ENCODE data around the gene ALKBH3.

Gene ALKBH3

DNA sequence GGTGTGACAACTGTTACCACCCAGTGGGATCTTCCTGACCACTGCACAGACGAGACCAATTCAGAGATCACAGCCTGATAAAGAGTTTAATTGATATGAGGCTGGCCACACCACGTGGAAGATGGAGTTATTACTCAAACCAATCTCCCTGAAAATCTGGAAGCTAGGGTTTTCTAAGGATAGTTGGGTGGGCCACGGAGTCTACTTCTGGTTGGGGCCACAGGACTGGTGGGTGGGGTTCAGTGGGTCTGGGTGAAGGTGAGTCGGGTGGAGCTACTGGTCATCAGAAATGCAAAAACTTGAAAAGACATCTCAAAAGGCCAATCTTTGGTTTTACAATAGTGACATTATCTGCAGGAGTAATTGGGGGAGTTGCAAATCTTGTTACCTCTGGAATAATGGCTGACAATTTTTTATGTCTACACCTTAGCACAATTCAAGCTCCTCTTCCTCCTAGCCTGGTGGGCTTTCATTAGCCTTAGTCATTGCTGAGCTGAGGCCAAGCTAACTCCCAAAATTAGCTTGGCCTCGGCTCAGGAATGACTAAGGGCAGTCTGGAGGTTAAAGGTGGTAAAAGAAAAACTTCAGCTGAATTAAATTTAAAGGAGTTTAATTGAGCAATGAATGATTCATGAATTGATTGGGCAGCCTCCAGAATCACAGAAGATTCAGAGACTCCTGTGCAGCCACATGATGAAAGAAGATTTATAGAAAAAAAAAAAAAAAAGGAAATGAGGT, 74.9 kb downstream of the ALKBH3 start:
- DNase-seq, result no peak
- H3K79me2 ChIP-seq (ENCODE audit: insufficient read depth, low read length), result no peaks in the 10 kb centered on the region
- no peak overlapping the region for H2AFZ ChIP-seq (ENCODE audit: low read depth, low read length)
- no peak overlapping the region for H3K27ac ChIP-seq (ENCODE audit: low read length)
- H4K20me1 ChIP-seq (ENCODE audit: insufficient read depth, low read length), result no peaks in the 10 kb centered on the region
- H3K4me1 ChIP-seq (ENCODE audit: insufficient read depth, low read length), result no peaks in the 10 kb centered on the region
- TF ChIP-seq CTCF (IDR thresholded peaks at IDR 0.05; ENCODE audit: borderline replicate concordance, extremely low read depth, low read length, poor library complexity, severe bottlenecking), result no peak
- no peak for TF ChIP-seq EZH2 (IDR thresholded peaks at IDR 0.05; ENCODE audit: borderline replicate concordance, low read depth, low read length, severe bottlenecking)
- H3K27me3 ChIP-seq (ENCODE audit: insufficient read depth, low read length, poor library complexity), result no peaks in the 10 kb centered on the region
- ATAC-seq (ENCODE audit: insufficient read depth, low read depth), result no peak
- H3K4me3 ChIP-seq (ENCODE audit: low read depth in 1 of 2, low read length in 2 of 2), result no peak overlapping the region
- no peak overlapping the region for H3K4me2 ChIP-seq (ENCODE audit: insufficient read depth, low read length)
- H3K36me3 ChIP-seq (ENCODE audit: insufficient read depth, low read length), result no peaks in the 10 kb centered on the region
- no peak overlapping the region for H3K9ac ChIP-seq (ENCODE audit: low read depth, low read length)
- H3K9me3 ChIP-seq (ENCODE audit: insufficient read depth, low read length, severe bottlenecking), result no peaks in the 10 kb centered on the region

DNA sequence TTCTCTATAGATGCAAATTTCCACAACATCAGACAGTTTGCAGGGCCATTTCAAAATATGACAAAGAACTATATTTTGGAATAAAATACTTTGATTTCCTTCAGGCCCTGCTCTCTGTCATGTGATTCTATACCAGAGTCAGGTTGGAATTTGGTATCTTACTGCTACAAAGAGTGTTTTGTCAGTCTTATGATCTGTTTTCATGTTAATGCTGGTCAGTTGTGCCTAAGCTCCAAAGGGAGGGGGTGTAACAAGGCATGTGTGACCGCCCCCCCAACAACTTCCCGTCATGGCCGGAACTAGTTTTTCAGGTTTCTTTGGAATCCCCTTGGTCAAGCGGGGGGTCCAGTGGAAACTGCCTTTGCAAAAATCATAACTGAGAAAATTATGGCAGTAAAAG, 76.9 kb downstream of the ALKBH3 start:
- Histone ChIP-seq H3K4me3 (ENCODE audit: low read depth in 1 of 2, low read length in 2 of 2) (no peak overlapping the region), H3K4me1 (ENCODE audit: insufficient read depth, low read length) (no peaks in the 10 kb centered on the region), H3K27ac (ENCODE audit: low read length) (no peak overlapping the region), H3K4me2 (ENCODE audit: insufficient read depth, low read length) (no peak overlapping the region), H2AFZ (ENCODE audit: low read depth, low read length) (no peak overlapping the region), H3K27me3 (ENCODE audit: insufficient read depth, low read length, poor library complexity) (no peaks in the 10 kb centered on the region), H4K20me1 (ENCODE audit: insufficient read depth, low read length) (no peaks in the 10 kb centered on the region), H3K9ac (ENCODE audit: low read depth, low read length) (no peak overlapping the region), H3K79me2 (ENCODE audit: insufficient read depth, low read length) (no peaks in the 10 kb centered on the region), H3K36me3 (ENCODE audit: insufficient read depth, low read length) (no peaks in the 10 kb centered on the region), H3K9me3 (ENCODE audit: insufficient read depth, low read length, severe bottlenecking) (no peaks in the 10 kb centered on the region)
- TF ChIP-seq EZH2 (IDR thresholded peaks at IDR 0.05; ENCODE audit: borderline replicate concordance, low read depth, low read length, severe bottlenecking), result no peak
- ATAC-seq (ENCODE audit: insufficient read depth, low read depth) (no peak), DNase-seq (no peak)

DNA sequence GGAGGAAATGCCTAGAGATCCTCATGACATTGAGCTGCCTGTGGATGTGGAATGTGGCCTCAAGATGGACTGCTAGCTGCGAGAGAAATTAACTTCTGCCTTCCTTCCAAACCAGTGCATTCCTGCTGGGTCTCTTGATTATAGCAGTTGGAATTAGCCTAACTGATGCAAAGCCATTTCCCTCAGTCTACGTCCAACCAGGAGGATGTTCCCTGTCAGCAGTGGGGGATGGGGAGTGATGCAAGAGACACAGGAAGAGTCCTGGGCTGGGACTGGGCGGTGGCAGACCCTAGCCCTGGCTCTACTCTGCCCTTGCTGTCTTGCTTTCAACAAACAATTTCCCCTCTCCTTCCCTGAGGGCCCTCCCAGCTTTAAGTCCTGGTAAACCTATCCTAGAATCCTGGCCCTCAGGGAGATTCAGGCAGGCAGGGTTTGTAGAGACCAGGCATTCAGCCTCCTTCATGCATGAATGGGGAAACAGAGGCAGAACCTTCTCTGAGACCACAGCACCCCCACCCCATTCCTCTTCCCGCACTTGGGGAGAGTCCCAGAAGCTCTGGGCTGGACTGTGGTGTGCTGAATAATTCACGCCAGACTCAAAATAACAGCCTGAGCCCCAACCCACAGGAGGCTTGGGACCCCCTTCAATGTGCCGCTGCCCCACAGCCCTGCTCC, 78.8 kb downstream of the ALKBH3 start:
- Histone ChIP-seq H3K9ac (ENCODE audit: low read depth, low read length) (no peak overlapping the region), H3K4me3 (ENCODE audit: low read depth in 1 of 2, low read length in 2 of 2) (no peak overlapping the region), H3K4me1 (ENCODE audit: insufficient read depth, low read length) (no peaks in the 10 kb centered on the region), H3K4me2 (ENCODE audit: insufficient read depth, low read length) (no peak overlapping the region), H3K27ac (ENCODE audit: low read length) (no peak overlapping the region), H2AFZ (ENCODE audit: low read depth, low read length) (no peak overlapping the region), H3K36me3 (ENCODE audit: insufficient read depth, low read length) (no peaks in the 10 kb centered on the region), H3K79me2 (ENCODE audit: insufficient read depth, low read length) (no peaks in the 10 kb centered on the region), H3K27me3 (ENCODE audit: insufficient read depth, low read length, poor library complexity) (peaks cover 3% of the 10 kb centered on the region), H3K9me3 (ENCODE audit: insufficient read depth, low read length, severe bottlenecking) (no peaks in the 10 kb centered on the region), H4K20me1 (ENCODE audit: insufficient read depth, low read length) (no peaks in the 10 kb centered on the region)
- ATAC-seq (ENCODE audit: insufficient read depth, low read depth) (no peak), DNase-seq (no peak)
- no peak for TF ChIP-seq CTCF (IDR thresholded peaks at IDR 0.05; ENCODE audit: borderline replicate concordance, extremely low read depth, low read length, poor library complexity, severe bottlenecking)
- TF ChIP-seq EZH2 (IDR thresholded peaks at IDR 0.05; ENCODE audit: borderline replicate concordance, low read depth, low read length, severe bottlenecking), result no peak

All from DND-41 (cell line).